WI38 (cell line): ENCODE data around the gene TENM4.

ENCODE experiments used
- H3K4me3 ChIP-seq: 2 replicates; pipeline ENCODE4 v1.5.1; 2011; ENCODE audit warnings: low read depth, mild to moderate bottlenecking, control low read depth, low read length
- CTCF ChIP-seq: IDR thresholded peaks from 2 replicates; pipeline ENCODE4 v1.5.1; 2012; ENCODE audit warnings: low read depth, mild to moderate bottlenecking, control low read depth, low read length

Gene TENM4

GRCh38 chr11:79219186-79220045 is 221.4 kb downstream of the TENM4 start:
- no peak for TF ChIP-seq CTCF
- H3K4me3 ChIP-seq = no peak overlapping the region

GRCh38 chr11:79212741-79213190 is 228.1 kb downstream of the TENM4 start:
- H3K4me3 ChIP-seq = no peak overlapping the region
- no peak for TF ChIP-seq CTCF

GRCh38 chr11:79209540-79210266 is 231.1 kb downstream of the TENM4 start:
- TF ChIP-seq CTCF = no peak

GRCh38 chr11:79208126-79208525 is 232.7 kb downstream of the TENM4 start:
- no peak overlapping the region for H3K4me3 ChIP-seq
- TF ChIP-seq CTCF = no peak

More at GRCh38 chr11:79209540-79210266, 231.1 kb downstream of the TENM4 start:
- H3K4me3 ChIP-seq = no peak overlapping the region

- TF ChIP-seq CTCF = no peak
- no peak overlapping the region for H3K4me3 ChIP-seq
Measured at GRCh38 chr11:79206951-79207350, 233.9 kb downstream of the TENM4 start.

GRCh38 chr11:79205786-79206185 is 235.0 kb downstream of the TENM4 start:
- no peak overlapping the region for H3K4me3 ChIP-seq
- TF ChIP-seq CTCF = no peak
